ENCODE data around the gene PVR. TPM values are rescaled to one million over a fixed set of nuclear protein-coding genes. Genes with fewer than 3 reads are reported as not detected.

PVR gene
- polyA plus RNA-seq, 1 donor from 2014 or later: 19.1 TPM

GRCh38 chr19:44604241-44604640 lies 39.5 kb upstream of the PVR start:
- TF ChIP-seq RAD21 (conservative IDR thresholded peaks at IDR 0.05): no peak
- no peak for TF ChIP-seq SMC3 (conservative IDR thresholded peaks at IDR 0.05; ENCODE audit: poor library complexity)
- TF ChIP-seq, protein P1, sequence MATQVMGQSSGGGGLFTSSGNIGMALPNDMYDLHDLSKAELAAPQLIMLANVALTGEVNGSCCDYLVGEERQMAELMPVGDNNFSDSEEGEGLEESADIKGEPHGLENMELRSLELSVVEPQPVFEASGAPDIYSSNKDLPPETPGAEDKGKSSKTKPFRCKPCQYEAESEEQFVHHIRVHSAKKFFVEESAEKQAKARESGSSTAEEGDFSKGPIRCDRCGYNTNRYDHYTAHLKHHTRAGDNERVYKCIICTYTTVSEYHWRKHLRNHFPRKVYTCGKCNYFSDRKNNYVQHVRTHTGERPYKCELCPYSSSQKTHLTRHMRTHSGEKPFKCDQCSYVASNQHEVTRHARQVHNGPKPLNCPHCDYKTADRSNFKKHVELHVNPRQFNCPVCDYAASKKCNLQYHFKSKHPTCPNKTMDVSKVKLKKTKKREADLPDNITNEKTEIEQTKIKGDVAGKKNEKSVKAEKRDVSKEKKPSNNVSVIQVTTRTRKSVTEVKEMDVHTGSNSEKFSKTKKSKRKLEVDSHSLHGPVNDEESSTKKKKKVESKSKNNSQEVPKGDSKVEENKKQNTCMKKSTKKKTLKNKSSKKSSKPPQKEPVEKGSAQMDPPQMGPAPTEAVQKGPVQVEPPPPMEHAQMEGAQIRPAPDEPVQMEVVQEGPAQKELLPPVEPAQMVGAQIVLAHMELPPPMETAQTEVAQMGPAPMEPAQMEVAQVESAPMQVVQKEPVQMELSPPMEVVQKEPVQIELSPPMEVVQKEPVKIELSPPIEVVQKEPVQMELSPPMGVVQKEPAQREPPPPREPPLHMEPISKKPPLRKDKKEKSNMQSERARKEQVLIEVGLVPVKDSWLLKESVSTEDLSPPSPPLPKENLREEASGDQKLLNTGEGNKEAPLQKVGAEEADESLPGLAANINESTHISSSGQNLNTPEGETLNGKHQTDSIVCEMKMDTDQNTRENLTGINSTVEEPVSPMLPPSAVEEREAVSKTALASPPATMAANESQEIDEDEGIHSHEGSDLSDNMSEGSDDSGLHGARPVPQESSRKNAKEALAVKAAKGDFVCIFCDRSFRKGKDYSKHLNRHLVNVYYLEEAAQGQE (IDR thresholded peaks at IDR 0.05; ENCODE audit: borderline replicate concordance): no peak
- TF ChIP-seq, protein P2, sequence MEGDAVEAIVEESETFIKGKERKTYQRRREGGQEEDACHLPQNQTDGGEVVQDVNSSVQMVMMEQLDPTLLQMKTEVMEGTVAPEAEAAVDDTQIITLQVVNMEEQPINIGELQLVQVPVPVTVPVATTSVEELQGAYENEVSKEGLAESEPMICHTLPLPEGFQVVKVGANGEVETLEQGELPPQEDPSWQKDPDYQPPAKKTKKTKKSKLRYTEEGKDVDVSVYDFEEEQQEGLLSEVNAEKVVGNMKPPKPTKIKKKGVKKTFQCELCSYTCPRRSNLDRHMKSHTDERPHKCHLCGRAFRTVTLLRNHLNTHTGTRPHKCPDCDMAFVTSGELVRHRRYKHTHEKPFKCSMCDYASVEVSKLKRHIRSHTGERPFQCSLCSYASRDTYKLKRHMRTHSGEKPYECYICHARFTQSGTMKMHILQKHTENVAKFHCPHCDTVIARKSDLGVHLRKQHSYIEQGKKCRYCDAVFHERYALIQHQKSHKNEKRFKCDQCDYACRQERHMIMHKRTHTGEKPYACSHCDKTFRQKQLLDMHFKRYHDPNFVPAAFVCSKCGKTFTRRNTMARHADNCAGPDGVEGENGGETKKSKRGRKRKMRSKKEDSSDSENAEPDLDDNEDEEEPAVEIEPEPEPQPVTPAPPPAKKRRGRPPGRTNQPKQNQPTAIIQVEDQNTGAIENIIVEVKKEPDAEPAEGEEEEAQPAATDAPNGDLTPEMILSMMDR (IDR thresholded peaks at IDR 0.05; ENCODE audit: poor library complexity, severe bottlenecking): no peak
- TF ChIP-seq EZH2 (IDR thresholded peaks at IDR 0.05; ENCODE audit: borderline replicate concordance, insufficient read depth, low read length, poor library complexity, severe bottlenecking): no peak
- no peak for TF ChIP-seq POLR2AphosphoS5 (IDR thresholded peaks at IDR 0.05)
- no peak for TF ChIP-seq EP300 (conservative IDR thresholded peaks at IDR 0.05; ENCODE audit: poor library complexity, severe bottlenecking)
- no peak for TF ChIP-seq MXI1 (conservative IDR thresholded peaks at IDR 0.05; ENCODE audit: poor library complexity, severe bottlenecking)
- no peak for TF ChIP-seq TAF1 (IDR thresholded peaks at IDR 0.05; ENCODE audit: low read depth)
- H3K4me2 ChIP-seq (ENCODE audit: low read length): no peak overlapping the region
- no peaks in the 10 kb centered on the region for H3K79me2 ChIP-seq (replicated peaks; ENCODE audit: insufficient read depth, low read length)
- no peaks in the 10 kb centered on the region for H3K27me3 ChIP-seq (ENCODE audit: insufficient read depth, low read depth, low read length)
- no peak overlapping the region for H3K4me3 ChIP-seq (ENCODE audit: low read length)
- H4K20me1 ChIP-seq (ENCODE audit: insufficient read depth): no peaks in the 10 kb centered on the region
- no peak overlapping the region for H3K27ac ChIP-seq (ENCODE audit: low read length)
- H3K36me3 ChIP-seq (ENCODE audit: insufficient read depth, low read length): no peaks in the 10 kb centered on the region
- H2AFZ ChIP-seq (ENCODE audit: low read depth, low read length): no peak overlapping the region
- no peak overlapping the region for H3K9ac ChIP-seq (ENCODE audit: low read length)
- H3K9me3 ChIP-seq (ENCODE audit: low read length): no peaks in the 10 kb centered on the region
- no peaks in the 10 kb centered on the region for H3F3A ChIP-seq (ENCODE audit: insufficient read depth, low read length, poor library complexity, severe bottlenecking)
- no peaks in the 10 kb centered on the region for H3K9me2 ChIP-seq (ENCODE audit: insufficient read depth, low read length)

DNA sequence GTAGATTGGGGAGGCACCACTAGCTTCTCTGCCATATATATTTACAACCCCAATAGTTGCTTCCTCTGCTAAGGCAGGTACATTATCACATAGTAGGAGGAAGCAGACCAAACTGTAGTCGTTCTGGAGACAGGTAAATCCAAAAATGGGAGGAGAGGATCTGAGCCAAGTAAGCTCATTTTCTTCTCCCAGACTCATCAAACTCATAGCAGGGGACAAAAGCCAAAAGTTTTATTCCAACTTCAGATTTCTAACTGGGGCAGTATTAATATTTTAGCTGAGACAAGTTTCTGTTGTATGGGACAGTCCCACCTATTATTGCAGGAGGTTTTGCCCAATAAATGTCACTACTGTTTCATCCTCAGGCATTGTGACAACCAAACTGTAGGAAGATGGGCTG lies 38.2 kb upstream of the PVR start:
- Histone ChIP-seq H3K27ac (ENCODE audit: low read length) (no peak overlapping the region), H3K36me3 (ENCODE audit: insufficient read depth, low read length) (no peaks in the 10 kb centered on the region), H3K9me2 (ENCODE audit: insufficient read depth, low read length) (no peaks in the 10 kb centered on the region), H3K4me3 (ENCODE audit: low read length) (no peak overlapping the region), H4K20me1 (ENCODE audit: insufficient read depth) (no peaks in the 10 kb centered on the region), H3K79me2 (replicated peaks; ENCODE audit: insufficient read depth, low read length) (no peaks in the 10 kb centered on the region), H3K9ac (ENCODE audit: low read length) (no peak overlapping the region), H3F3A (ENCODE audit: insufficient read depth, low read length, poor library complexity, severe bottlenecking) (no peaks in the 10 kb centered on the region), H3K9me3 (ENCODE audit: low read length) (no peaks in the 10 kb centered on the region), H3K27me3 (ENCODE audit: insufficient read depth, low read depth, low read length) (no peaks in the 10 kb centered on the region), H3K4me2 (ENCODE audit: low read length) (no peak overlapping the region), H2AFZ (ENCODE audit: low read depth, low read length) (no peak overlapping the region)
- TF ChIP-seq TAF1 (IDR thresholded peaks at IDR 0.05; ENCODE audit: low read depth): no peak
- no peak for TF ChIP-seq EP300 (conservative IDR thresholded peaks at IDR 0.05; ENCODE audit: poor library complexity, severe bottlenecking)
- TF ChIP-seq, protein P2 (IDR thresholded peaks at IDR 0.05; ENCODE audit: poor library complexity, severe bottlenecking): no peak
- TF ChIP-seq MXI1 (conservative IDR thresholded peaks at IDR 0.05; ENCODE audit: poor library complexity, severe bottlenecking): no peak
- no peak for TF ChIP-seq RAD21 (conservative IDR thresholded peaks at IDR 0.05)

Data from neural cell (in vitro differentiated cells).